Stomach (tissue), 9 donors: ENCODE measurements around the gene PAQR5. TPM values are rescaled to one million over a fixed set of nuclear protein-coding genes. Genes with fewer than 3 reads are reported as not detected.
"Not testable (repeated sequence)": the region's sequence is repeated elsewhere in the genome, so short reads cannot be mapped to it uniquely, and the experiment has no call there.

Experiments used
- DNase-seq, 2 donors: peaks; one replicate each; pipeline versions ENCODE4 v3.0.0 to v3.0.0-alpha.2; 2013 to 2019
- H3K27ac ChIP-seq, 5 donors: fragments of 200-600 bp in 4 of 5; sonication (generic) in 4 of 5; one replicate each; pipeline ENCODE4 v1.5.1; 2013 to 2019; ENCODE audit warnings: mild to moderate bottlenecking in 1 of 5, moderate library complexity in 1 of 5
- H3K27me3 ChIP-seq, 3 donors: fragments of 200-600 bp; sonication (generic); one replicate each; pipeline ENCODE4 v1.5.1; 2017 to 2019; ENCODE audit warnings: mixed run types in 1 of 3
- H3K36me3 ChIP-seq, 4 donors: fragments of 200-600 bp; sonication (generic); 1 replicate in 3 of 4; 2 replicates in 1 of 4; pipeline ENCODE4 v1.5.1; 2016 to 2019
- H3K4me1 ChIP-seq, 4 donors: fragments of 200-600 bp; sonication (generic); one replicate each; pipeline ENCODE4 v1.5.1; 2016 to 2019
- H3K4me3 ChIP-seq, 4 donors: fragments of 200-600 bp; sonication (generic) in 3 of 4; one replicate each; pipeline ENCODE4 v1.5.1; 2016 to 2019; ENCODE audit warnings: mild to moderate bottlenecking in 1 of 4
- H3K9me3 ChIP-seq, 4 donors: fragments of 200-600 bp; sonication (generic); one replicate each; pipeline ENCODE4 v1.5.1; 2016 to 2019
- EP300 ChIP-seq: sonication (generic); formaldehyde crosslinking; IDR thresholded peaks from one replicate; pipeline ENCODE4 v1.6.1; 2017; ENCODE audit warnings: antibody characterized with exemption
- POLR2A ChIP-seq, 4 donors: fragments of 450-650 bp; IDR thresholded peaks; one replicate each; pipeline ENCODE4 v1.6.1; 2016; ENCODE audit warnings: antibody characterized with exemption in 4 of 4, control low read depth in 2 of 4, mild to moderate bottlenecking in 1 of 4, moderate library complexity in 1 of 4
- POLR2AphosphoS5 ChIP-seq, 3 donors: sonication (generic); formaldehyde crosslinking; IDR thresholded peaks; one replicate each; pipeline ENCODE4 v1.6.1; 2016; ENCODE audit warnings: antibody characterized with exemption in 3 of 3
- WGBS, 5 donors: extraction: QIAGEN DNeasy Blood & Tissue Kit in 3 of 5; methylation state at CpG; one replicate each; pipeline versions ENCODE4 v1.1.5 to v1.1.7; 2013 to 2018; 5-methylcytosine and 5-hydroxymethylcytosine counted together
- intact Hi-C: fragments of 100-400 bp; cut with DNase I; formaldehyde crosslinking; loops from one replicate; pipeline ENCODE4 v1.15.1; 2023; ENCODE audit warnings: low total_unique reads
- polyA plus RNA-seq, 3 donors: library from polyadenylated mRNA; stranded (reverse); fragments of 200-250 nt; gene quantifications; one replicate each; pipeline ENCODE4 v1.2.3, GENCODE V29; 2013
- total RNA-seq, 5 donors: library from RNA; depleted of rRNA; stranded (reverse); fragments of >200 nt; gene quantifications; one replicate each; pipeline versions ENCODE4 v1.1.0 to v1.2.3, GENCODE V29; 2014 to 2016
- TF ChIP-seq, protein P1 (sequence below), 7 experiments: fragments of 450-650 bp in 4 of 7; fragments of 200-600 bp in 3 of 7; sonication (generic) in 3 of 7; IDR thresholded peaks; one replicate each; pipeline ENCODE4 v1.5.1; 2016 to 2019; ENCODE audit warnings: antibody characterized with exemption in 7 of 7, control low read depth in 2 of 7, mild to moderate bottlenecking in 1 of 7
- donor health status: healthy with polysubstance abuse.
- donor health status: Bipolar disorder and iron deficiency.
- donor health status: healthy.

PAQR5 gene
- total and polyA plus RNA-seq, 8 donors, result 3.6 to 37.9 (median 7.5) TPM; not detected in 1

DNA sequence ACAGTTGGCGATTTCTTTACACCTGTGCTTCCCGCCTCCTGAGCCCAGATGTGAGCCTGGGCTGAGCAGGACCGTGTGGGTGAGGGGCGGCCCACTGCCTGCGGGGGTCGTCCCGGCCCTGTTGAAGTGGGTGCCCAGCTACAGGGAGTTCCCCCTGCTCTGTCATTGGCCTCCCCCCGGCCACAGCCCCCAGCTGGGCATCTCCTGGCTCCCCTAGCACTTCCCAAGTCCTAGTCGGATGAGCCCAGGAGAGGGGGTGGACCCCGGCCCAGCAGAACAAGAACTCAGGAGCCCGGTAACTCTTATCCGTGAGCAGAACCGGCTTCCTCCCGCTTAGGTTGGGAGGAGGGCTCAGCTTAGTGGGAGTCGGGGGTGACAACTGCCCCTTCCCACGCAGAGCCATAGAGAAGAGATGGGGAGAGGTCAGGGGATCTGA, 757 bp downstream of the PAQR5 start:
- Histone ChIP-seq H3K9me3 (no peaks in the 10 kb centered on the region), H3K4me3 (peak overlapping the region; percentile 57 to 78 (median 66)), H3K4me1 (peaks cover 13 to 29% (median 22%) of the 10 kb centered on the region in 4 donors), H3K36me3 (no peaks in the 10 kb centered on the region), H3K27me3 (peaks cover 0 to 45% (median 15%) of the 10 kb centered on the region in 3 donors), H3K27ac (peak overlapping the region; percentile 9 to 60 (median 49))
- DNase-seq, result no peak
- intact Hi-C loops, result no loop called here
- WGBS, 5 donors, result 17 to 19% (median 17%) methylated on average over 15 to 16 of the region's 16 CpGs
- no peak for TF ChIP-seq POLR2A (IDR thresholded peaks at IDR 0.05)
- TF ChIP-seq POLR2AphosphoS5 (IDR thresholded peaks at IDR 0.05), result no peak
- TF ChIP-seq, protein P1, sequence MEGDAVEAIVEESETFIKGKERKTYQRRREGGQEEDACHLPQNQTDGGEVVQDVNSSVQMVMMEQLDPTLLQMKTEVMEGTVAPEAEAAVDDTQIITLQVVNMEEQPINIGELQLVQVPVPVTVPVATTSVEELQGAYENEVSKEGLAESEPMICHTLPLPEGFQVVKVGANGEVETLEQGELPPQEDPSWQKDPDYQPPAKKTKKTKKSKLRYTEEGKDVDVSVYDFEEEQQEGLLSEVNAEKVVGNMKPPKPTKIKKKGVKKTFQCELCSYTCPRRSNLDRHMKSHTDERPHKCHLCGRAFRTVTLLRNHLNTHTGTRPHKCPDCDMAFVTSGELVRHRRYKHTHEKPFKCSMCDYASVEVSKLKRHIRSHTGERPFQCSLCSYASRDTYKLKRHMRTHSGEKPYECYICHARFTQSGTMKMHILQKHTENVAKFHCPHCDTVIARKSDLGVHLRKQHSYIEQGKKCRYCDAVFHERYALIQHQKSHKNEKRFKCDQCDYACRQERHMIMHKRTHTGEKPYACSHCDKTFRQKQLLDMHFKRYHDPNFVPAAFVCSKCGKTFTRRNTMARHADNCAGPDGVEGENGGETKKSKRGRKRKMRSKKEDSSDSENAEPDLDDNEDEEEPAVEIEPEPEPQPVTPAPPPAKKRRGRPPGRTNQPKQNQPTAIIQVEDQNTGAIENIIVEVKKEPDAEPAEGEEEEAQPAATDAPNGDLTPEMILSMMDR (IDR thresholded peaks at IDR 0.05), result no peak
- no peak for TF ChIP-seq EP300

DNA sequence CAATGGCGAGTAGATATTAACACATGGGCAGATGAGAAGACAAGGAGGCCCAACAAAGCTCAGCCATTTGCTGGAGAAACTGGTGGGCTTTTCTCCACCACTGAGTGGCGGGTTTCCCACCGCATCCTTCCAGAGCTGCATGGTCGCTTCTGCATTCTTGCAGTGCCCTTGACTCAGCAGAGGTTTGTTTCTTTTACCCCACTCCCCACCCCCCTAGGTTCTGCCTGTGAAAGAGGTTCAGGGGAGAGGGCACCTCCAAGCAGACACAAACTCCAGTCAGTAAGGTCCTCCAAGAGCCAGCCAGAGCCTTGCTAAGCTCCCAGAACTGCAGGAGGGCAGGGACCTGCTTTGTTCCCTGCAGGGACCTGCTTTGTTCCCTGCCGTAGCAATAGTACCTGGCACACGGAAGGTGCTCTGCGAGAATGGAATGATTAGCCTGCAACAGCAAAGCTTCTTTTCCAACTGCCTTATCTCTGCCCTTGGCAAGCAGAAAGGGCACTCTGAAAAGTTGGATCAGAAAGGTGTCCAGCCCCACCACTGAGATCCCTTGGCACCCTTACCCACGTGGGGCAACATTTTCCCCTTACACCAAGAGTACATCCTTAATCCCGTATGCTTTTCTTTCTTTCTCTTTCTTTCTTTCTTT, 1.4 kb downstream of the PAQR5 start:
- WGBS, 5 donors, result 30 to 59% (median 35%) methylated on average over 9 of the region's 9 CpGs
- H3K27ac ChIP-seq, result peak overlapping the region in 4 of 5 donors; percentile 24 to 60 (median 46)
- H3K27me3 ChIP-seq, result peaks cover 0 to 45% (median 15%) of the 10 kb centered on the region in 3 donors
- intact Hi-C loops, result no loop called here
- peaks cover 16 to 27% (median 22%) of the 10 kb centered on the region in 4 donors for H3K4me1 ChIP-seq
- H3K9me3 ChIP-seq, result no peaks in the 10 kb centered on the region
- H3K36me3 ChIP-seq, result no peaks in the 10 kb centered on the region
- H3K4me3 ChIP-seq, result peak overlapping the region in 3 of 4 donors; percentile 64 to 78 (median 69)
- TF ChIP-seq, protein P1 (IDR thresholded peaks at IDR 0.05), result no peak
- TF ChIP-seq POLR2AphosphoS5 (IDR thresholded peaks at IDR 0.05), result peak in 2 of 3 donors; percentile 58 to 76
- DNase-seq, result peak; percentile 69 to 70

DNA sequence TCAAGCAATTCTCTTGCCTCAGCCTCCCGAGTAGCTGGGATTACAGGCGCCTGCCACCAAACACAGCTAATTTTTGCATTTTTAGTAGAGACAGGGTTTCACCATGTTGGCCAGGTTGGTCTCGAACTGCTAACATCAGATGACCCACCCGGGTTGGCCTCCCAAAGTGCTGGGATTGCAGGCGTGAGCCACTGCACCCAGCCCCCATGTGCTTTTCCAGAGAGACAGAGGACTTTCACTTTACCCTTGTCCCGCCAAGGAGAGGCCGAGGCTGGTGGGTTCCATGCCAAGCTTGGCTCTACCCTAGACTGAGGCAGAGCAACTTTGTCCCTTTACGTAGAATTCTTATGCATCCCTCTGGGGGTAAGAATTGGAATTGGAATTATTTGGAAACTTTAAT, 2.4 kb downstream of the PAQR5 start:
- WGBS, 5 donors, result 87 to 93% (median 91%) methylated on average over 6 to 8 of the region's 8 CpGs
- H3K36me3 ChIP-seq, intact Hi-C loops, H3K27ac ChIP-seq, H3K9me3 ChIP-seq, DNase-seq, H3K4me3 ChIP-seq: not testable (repeated sequence)
- peaks cover 17 to 23% (median 21%) of the 10 kb centered on the region in 4 donors for H3K4me1 ChIP-seq
- H3K27me3 ChIP-seq, result peaks cover 0 to 45% (median 15%) of the 10 kb centered on the region in 3 donors

DNA sequence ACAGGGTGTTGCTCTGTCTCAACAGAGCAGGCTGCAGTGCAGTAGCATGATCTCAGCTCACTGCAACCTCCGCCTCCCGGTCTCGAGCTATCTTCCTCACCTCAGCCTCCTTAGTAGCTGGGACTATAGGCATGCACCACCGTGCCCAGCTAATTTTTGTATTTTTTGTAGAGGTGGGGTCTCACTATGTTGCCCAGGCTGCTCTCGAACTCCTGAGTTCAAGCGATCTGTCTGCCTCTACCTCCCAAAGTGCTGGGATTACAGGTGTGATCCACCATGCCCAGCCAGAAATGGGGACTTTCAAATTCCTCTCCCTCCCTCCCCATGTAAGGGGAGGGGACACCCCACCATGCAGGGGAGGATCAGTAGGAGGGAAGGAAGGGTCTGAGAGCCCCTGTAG, 3.4 kb downstream of the PAQR5 start:
- H3K9me3 ChIP-seq, DNase-seq, H3K4me3 ChIP-seq, intact Hi-C loops, H3K36me3 ChIP-seq, H3K27ac ChIP-seq: not testable (repeated sequence)
- 86 to 96% (median 95%) methylated on average over 6 of the region's 6 CpGs for WGBS, 5 donors
- H3K4me1 ChIP-seq, result peaks cover 17 to 23% (median 21%) of the 10 kb centered on the region in 4 donors
- peaks cover 0 to 45% (median 15%) of the 10 kb centered on the region in 3 donors for H3K27me3 ChIP-seq

DNA sequence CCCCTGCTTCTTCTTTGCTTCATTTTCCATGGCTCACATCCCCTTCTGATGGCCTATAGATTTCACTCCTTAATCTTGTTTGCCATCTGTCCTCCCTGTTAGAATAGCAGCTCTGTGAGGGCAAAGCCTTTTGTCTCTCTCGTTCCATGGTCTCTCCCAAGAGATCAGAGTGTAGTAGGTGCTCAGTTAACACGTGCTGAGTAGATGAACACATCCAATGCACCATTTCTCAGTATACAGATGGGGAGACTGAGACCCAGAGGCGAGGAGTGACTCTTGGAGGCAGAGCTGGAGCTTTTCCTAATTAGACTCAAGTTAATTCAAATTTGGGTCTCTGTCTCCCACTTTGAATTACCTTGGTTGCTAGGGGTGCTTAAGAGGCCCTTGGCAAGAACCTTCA, 4.2 kb downstream of the PAQR5 start:
- no peak overlapping the region for H3K4me3 ChIP-seq
- H3K36me3 ChIP-seq, result no peaks in the 10 kb centered on the region
- TF ChIP-seq EP300, result no peak
- TF ChIP-seq, protein P1 (IDR thresholded peaks at IDR 0.05), result no peak
- TF ChIP-seq POLR2A (IDR thresholded peaks at IDR 0.05), result no peak
- no peak for TF ChIP-seq POLR2AphosphoS5 (IDR thresholded peaks at IDR 0.05)
- intact Hi-C loops, result no loop called here
- WGBS, 5 donors, result 62 to 91% (median 77%) methylated on average over 3 of the region's 3 CpGs
- no peaks in the 10 kb centered on the region for H3K9me3 ChIP-seq
- peaks cover 0 to 38% (median 15%) of the 10 kb centered on the region in 3 donors for H3K27me3 ChIP-seq
- peaks cover 17 to 23% (median 21%) of the 10 kb centered on the region in 4 donors for H3K4me1 ChIP-seq
- DNase-seq, result no peak
- peak overlapping the region in 1 of 5 donors; percentile 49 for H3K27ac ChIP-seq
